Astrocyte of the hippocampus (primary cell): ENCODE data around the gene DNAI1.

Source experiments
- DNase-seq: peaks from one replicate; pipeline ENCODE4 v3.0.0; 2011; ENCODE audit warnings: low read depth, low spot score

The DNAI1 gene

DNA sequence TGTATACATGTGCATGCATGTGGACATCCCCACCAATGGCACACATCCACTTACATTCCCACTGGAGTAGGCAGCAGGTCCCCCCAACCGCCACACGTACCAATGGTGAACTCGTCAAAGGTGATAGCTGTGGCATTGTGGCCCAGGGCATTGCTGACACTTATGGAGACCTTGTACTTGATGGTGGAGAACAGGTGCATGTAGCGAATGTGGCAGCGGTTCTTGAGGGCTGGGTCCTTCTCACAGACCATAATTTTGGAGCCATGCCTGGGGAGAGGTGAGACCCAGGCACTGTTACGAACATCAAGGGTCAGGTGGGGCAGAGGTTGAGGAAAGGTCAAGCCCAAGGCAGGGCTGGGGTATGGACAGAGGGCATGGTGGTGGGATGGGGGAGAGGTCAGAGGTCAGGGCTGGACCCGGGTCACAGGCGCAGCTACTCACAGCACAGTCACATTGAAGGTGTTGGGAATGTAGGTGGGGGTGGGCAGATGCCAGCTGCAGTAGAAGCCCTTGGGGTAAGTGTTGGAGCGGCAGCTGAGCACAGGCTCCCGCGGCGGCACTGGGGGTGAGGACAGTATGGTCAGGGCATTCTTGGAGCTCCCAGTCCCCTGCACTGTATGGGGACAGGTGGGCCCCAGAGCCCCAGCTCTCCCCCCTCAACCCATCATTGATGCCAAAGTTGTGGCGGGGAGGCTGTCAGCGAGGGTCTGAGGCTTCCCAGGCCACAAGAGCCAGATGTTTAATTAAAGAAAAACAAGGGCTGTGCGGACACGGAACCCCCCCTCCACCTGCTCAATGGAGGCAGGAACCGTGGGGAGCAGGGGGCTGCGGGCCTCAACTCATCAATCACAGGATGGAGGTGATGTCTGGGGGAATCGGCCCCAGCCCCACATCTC, 99.1 kb downstream of the DNAI1 start:
- DNase-seq: no peak

DNA sequence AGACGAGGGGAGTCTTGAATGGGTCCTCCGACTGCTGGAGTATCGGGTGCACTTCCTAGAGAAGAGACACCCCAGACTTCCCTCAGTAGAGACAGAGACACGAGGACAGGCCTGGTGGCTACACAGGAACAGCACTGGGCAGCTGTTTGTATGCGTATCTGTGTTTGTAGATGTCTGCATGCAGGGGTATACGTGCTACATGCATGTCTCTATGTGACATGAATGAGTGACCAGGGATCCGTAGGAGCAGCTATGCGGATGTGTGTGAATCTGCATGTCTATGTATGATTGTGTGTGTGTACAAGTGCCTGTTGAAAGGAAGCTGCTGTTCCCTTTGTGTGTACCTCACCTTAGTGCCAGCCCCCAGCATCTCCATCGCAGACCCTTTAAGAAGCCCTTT, 99.8 kb downstream of the DNAI1 start:
- no peak for DNase-seq

DNA sequence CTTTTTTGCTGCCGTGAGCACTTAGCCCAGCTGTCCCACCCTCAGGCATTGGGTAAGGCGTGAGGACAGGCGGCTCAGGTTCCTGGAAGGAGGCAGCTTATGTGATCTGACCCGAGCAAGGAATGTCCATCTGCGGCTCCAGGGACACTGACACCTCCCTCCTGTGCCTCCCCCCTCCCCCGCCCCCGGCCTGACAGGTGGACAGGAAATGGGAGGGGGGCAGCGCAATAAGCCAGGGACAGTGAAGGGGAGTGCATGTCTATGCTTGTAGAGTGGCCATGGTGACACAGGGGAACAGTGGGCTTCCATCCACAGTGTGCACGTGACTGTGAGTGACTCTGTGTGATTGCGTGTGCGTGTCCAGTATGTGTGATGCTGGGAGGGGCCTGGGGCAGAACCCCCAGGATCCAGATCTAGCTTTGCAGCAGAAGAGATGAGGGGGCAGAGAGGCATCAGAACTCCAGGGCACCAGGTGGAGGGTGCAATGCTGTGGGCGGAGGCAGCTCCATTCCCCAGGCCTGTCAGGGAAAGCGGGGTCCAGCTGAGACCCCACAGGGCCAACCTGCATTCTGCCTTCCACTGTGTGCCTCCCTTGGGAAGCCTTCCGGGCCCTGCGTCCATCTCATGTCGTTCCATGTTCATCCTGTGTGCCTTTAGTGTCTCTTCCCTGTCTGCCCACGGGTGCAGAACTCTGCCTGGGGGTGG, 100.5 kb downstream of the DNAI1 start:
- no peak for DNase-seq

DNA sequence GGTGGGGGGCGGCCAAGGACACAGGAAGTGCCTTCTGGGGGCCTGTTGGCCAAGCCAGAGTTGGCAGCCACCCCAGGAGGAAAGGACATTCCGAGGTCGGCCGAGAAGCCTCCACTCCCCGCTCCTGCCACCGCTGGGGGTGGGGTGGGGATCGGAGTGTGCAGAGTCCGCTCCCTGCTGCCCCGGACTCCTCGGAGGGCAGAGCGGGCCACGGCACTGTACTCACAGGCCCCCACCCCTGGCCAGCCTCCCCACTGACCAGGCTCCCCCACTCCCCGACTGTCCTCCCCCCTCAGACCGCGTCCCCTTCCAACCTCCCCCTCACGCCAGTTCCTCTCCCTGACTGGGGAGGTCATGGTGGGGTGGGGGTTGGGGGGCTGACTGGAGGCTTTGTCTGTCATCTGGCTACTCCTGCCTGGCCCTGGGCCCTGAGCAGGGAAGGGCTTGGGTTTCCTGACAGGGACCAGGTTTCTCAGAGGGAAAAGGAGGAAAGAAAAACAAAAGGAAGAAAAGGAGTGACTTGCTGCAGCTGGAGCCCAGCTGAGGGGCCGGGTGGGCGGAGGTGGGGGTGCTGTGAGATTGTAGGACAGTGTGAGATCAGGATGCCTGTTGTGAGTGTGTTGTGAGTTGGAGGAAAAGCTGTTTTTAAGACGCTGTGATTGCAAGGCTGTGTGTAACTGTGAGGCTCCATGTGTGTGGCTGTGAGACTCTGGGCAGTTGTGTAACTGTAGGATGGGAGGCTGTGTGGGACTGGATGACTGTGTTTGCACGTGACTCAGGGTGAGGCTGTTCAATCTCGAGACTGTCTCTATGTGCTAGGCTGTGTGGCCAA, 101.2 kb downstream of the DNAI1 start:
- peak; percentile 45 for DNase-seq

DNA sequence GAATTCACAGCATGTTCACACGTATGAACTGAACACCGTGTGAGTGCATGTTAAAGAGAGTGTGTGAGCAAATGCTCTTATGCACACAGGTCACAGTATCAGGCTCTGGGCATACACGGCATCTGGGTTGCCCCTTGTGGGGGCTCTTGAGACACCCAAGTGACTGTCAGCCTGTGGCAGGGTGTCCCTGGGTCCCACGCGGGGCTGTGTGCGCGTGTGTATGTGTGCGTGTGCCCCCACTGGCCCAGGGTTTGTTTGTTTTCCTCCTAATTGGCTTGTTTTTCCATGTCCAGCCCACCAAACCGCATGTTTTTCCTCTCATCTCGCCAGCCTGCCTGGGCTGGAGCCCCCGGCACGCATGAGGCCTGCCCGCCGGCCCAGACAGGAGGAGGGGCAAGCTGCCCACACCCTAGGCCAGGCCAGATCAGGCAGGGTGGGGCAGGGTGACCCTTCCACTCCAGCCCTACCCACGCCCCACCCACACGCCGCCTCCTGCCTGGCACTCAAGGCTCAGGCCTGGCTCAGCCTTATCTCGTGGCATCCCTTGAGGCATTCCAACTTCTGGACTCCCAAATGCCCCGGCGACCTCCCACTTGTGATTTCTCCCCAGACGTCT, 102.1 kb downstream of the DNAI1 start:
- DNase-seq: no peak

DNA sequence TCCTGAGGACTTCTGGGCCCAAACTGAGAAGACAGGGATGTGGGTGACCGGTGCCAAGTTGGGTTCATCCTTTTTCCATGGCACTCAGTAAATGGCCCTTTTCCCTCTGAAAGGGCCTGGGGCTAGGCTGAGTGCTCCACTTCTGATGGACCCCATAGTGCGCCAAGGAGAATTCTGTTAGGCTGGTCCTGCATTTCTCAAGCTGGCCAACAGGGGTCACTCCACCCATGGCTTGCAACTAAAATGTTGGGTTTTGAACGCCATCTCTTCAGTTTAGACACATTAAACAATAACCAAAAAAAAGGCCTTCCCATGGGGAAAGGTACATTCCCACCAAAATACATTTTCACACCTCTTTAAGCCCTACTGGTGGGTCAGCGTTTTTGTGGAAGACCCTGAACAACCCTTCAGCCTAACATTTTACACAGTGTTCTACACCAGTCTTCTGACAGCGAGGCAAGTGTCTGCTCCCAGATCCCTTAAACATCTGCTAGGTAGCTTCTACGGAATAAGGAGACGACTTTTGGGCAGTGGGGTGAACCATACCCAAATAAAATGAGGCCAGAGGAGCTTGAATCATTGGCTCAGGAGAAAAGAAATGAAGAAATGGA, 103.6 kb downstream of the DNAI1 start:
- DNase-seq: no peak

DNA sequence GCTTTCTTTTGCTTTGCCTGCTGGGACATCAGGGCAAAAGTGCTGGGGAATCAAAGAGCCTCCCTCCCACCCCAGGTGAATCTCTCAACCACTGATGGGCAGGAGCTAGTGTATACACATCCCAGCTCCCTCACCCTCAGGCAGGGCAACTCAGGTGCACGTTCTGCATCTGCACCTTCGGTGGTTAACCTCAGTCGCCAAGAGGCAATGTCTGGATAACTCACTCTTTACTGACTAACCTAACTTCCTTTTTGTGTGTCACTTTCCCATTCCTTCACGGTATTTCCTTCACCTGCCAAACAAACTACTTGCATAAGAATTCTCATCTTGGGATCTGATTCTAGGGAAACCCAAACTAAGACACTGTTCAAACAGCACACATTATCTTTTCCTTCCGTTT, 104.7 kb downstream of the DNAI1 start:
- no peak for DNase-seq

DNA sequence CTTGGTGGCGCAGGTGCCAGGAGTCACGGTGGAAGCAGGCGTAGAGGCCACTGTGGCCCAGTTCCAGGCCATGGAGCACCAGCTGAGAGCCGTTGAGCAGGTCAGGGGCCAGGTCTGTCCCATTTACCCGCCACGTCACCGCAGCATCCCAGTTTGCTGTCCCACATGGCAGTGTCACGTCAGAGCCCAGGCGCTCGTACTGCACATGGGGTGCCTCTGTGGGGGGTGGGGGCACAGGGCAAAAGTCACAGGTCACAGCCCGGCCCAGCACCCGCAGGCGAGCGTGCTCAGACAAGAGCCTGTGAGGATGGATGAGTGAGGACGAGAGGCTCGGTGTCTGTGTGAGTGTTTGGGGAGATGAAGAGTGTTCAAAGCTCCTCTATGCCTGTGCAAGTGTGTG, 106.0 kb downstream of the DNAI1 start:
- no peak for DNase-seq

DNA sequence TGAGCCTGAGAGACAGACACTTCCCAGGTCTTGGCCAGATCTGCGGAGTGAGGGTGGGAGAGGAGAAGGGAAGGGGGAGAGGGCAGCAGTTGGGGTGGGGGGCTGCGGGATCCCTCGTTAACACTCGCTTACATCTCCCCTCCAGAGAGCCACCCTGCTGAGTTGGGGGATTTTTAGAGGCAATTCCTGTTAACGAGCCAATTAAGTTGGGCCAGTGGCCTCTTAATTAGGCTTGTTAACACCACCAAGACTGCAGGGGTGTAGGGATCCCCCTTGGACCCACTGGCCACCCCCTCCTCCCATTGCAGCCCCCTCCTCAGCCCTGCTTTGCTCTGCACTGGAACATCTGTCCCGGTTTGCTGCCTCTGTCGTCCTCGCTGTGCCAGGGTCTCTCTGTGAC, 107.3 kb downstream of the DNAI1 start:
- no peak for DNase-seq

DNA sequence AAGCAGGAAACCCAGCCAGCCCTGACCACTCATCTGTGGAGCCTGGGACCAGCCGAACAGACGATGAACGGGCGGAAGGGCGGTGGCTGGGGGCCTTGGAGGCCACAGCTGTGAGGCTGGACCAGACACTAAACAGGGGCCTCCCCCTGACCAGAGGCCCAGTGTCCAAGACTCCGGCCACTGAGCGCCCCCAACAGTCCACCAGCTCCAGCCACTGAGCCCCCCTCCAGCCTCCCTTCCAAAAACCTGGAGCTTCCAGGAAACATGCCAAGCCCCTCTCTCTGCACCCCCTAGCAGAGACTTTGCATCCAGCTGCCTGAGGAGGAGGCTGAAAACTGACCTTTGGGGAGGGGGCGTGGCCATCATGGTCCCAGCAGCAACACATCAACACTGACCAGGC, 107.7 kb downstream of the DNAI1 start:
- DNase-seq: no peak

DNA sequence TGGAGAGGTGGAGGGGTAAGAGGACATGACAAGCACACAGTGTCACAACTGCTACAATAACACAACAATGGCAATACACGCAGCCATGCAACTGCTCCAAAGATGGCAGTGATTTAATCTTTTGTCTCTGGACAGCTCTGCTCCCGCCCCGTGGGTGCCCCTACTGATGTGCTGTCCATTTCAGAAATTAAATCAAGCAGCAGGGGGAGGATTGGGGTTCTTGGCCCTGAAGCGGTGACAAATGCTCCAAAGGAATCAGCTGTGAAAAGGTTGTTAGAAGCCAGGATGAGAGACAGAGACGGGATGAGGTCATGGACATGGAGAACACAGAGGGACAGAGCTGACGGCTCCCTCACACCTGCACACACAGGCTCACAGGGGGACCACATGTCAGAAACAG, 108.4 kb downstream of the DNAI1 start:
- no peak for DNase-seq

DNA sequence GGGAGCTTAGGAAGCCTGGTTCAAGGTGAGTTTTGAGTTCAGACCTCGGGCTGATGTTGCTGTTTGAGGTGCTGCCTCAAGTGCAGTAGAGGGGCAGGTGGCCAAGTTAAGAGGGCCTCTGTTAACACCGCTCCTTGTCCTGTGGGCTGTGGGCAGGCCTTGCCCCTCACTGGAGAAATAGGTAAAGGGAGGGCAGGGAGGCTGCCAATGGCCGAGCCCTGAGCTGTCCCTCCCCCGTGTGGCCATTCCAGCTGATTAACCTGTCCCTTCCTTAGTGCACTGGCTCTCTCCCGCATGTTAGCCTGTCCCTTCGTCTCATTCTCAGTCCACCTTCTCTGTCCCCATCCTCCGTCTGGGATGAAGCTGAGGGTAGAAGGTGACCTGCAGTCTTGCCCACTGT, 109.5 kb downstream of the DNAI1 start:
- DNase-seq: no peak

DNA sequence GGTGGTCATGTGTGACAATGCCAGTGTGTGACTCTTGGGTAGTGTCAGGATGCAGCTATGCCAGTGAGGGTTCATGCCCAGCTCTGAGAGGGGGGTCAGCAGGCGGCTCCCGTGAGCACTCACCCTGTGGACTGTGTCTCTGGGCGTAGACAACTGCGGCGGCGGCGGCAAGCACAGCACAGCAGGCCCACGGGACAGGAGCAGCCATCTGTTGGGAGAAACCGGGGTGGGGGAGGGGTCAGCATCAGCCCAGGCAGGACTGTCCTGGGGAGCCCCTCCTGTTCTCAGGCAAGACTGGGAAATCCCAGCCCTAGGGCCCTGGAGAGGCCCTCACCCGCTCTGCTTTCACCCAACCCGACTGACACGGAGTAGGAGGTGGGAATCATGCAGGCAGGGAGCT, 110.2 kb downstream of the DNAI1 start:
- no peak for DNase-seq

DNA sequence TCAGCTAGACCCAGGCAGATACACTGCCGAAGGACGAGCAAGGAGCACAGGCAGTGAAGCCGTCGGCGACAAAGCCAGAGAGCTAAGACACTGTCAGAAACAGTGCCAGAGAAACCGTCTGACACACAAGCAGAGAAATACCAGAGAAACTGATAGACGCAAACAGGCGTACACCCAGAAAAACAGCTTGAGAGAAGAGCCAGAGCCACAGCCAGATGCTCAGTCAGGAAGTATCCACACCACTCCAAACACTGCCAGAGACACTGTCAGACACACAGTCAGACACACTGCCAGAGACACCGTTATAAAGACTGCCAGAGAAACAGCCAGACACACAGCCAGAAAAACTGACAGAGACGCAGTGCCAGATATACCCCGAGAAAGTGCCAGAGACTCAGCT, 111.8 kb downstream of the DNAI1 start:
- DNase-seq: no peak
